Ammon's horn (tissue), 1 donor: ENCODE results near the gene GALNTL6.

Source experiments
- DNase-seq: peaks from one replicate; pipeline ENCODE4 v3.0.0-alpha.2; 2016; ENCODE audit warnings: low spot score

The GALNTL6 gene

GRCh38 chr4:172813359-172813923 lies 1000.2 kb downstream of the GALNTL6 start:
- DNase-seq, result no peak

GRCh38 chr4:172815499-172816164 lies 1002.4 kb downstream of the GALNTL6 start:
- no peak for DNase-seq

- no peak for DNase-seq
Observed at GRCh38 chr4:172818901-172819300, 1005.7 kb downstream of the GALNTL6 start.

- DNase-seq, result no peak
Observed at GRCh38 chr4:172819353-172819752, 1006.1 kb downstream of the GALNTL6 start.

- no peak for DNase-seq
Observed at GRCh38 chr4:172822331-172822730, 1009.1 kb downstream of the GALNTL6 start.

- no peak for DNase-seq
Observed at GRCh38 chr4:172826346-172826745, 1013.1 kb downstream of the GALNTL6 start.

GRCh38 chr4:172826861-172827260 lies 1013.7 kb downstream of the GALNTL6 start:
- no peak for DNase-seq

- no peak for DNase-seq
Observed at GRCh38 chr4:172830295-172830764, 1017.1 kb downstream of the GALNTL6 start.

- DNase-seq, result no peak
Observed at GRCh38 chr4:172836661-172837060, 1023.5 kb downstream of the GALNTL6 start.

GRCh38 chr4:172838111-172838510 lies 1024.9 kb downstream of the GALNTL6 start:
- no peak for DNase-seq

- DNase-seq, result no peak
Observed at GRCh38 chr4:172838943-172839342, 1025.7 kb downstream of the GALNTL6 start.

- DNase-seq, result no peak
Observed at GRCh38 chr4:172842779-172843178, 1029.6 kb downstream of the GALNTL6 start.

GRCh38 chr4:172843192-172843591 lies 1030.0 kb downstream of the GALNTL6 start:
- DNase-seq, result no peak

- no peak for DNase-seq
Observed at GRCh38 chr4:172844556-172844955, 1031.4 kb downstream of the GALNTL6 start.

GRCh38 chr4:172845281-172845680 lies 1032.1 kb downstream of the GALNTL6 start:
- no peak for DNase-seq

GRCh38 chr4:172850838-172851237 lies 1037.6 kb downstream of the GALNTL6 start:
- no peak for DNase-seq

GRCh38 chr4:172851534-172851933 lies 1038.3 kb downstream of the GALNTL6 start:
- DNase-seq, result no peak

- no peak for DNase-seq
Observed at GRCh38 chr4:172857026-172857425, 1043.8 kb downstream of the GALNTL6 start.

GRCh38 chr4:172858731-172859230 lies 1045.6 kb downstream of the GALNTL6 start:
- DNase-seq, result no peak

- DNase-seq, result no peak
Observed at GRCh38 chr4:172865103-172865502, 1051.9 kb downstream of the GALNTL6 start.

- no peak for DNase-seq
Observed at GRCh38 chr4:172865531-172866127, 1052.4 kb downstream of the GALNTL6 start.

- DNase-seq, result no peak
Observed at GRCh38 chr4:172866421-172866820, 1053.2 kb downstream of the GALNTL6 start.

GRCh38 chr4:172867835-172868234 lies 1054.6 kb downstream of the GALNTL6 start:
- DNase-seq, result no peak
